ENCODE measurements around the gene ELF4.

- TF ChIP-seq CTCF (conservative IDR thresholded peaks at IDR 0.05; ENCODE audit: low read depth, low read length) (no peak), MXI1 (IDR thresholded peaks at IDR 0.05; ENCODE audit: borderline replicate concordance, low read depth, low read length) (peak; percentile 37; the same call in 1 of the 2 replicates), FOS (IDR thresholded peaks at IDR 0.05; ENCODE audit: low read depth, low read length) (peak; percentile 38), RAD21 (IDR thresholded peaks at IDR 0.05; ENCODE audit: low read length) (no peak), CHD1 (IDR thresholded peaks at IDR 0.05; ENCODE audit: low read depth, low read length) (no peak), SMC3 (IDR thresholded peaks at IDR 0.05; ENCODE audit: low read depth, low read length) (no peak), RFX5 (IDR thresholded peaks at IDR 0.05; ENCODE audit: low read depth, low read length) (no peak)
Observed at GRCh38 chrX:130118441-130119311, 8.4 kb upstream of the ELF4 start.
